ENCODE data around the gene PRSS2.

Gene PRSS2

DNA sequence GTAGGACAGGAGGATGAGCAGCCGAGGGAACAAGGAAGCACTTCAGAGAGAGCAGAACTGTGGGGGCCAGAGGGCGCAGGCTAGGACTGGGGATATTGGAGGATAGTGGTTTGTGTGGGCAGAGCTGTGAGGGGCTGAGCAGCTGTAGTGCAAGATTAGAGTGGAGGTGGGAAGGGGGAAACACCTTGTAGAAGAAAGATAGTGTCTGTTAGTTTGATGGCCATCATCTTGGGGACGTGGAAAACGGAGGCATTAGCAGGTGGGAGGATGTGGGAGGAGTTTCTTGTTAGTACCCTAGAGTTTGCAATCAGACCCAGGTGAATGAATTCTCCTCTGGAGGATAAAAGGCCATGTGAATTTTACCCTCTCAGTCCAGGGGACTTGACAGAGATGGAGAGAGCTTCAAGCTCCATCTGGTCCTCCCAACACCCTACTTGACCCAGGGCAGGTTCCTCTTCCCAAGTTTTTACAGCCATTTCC is 34.0 kb downstream of the PRSS2 start:
- no peak for DNase-seq

DNA sequence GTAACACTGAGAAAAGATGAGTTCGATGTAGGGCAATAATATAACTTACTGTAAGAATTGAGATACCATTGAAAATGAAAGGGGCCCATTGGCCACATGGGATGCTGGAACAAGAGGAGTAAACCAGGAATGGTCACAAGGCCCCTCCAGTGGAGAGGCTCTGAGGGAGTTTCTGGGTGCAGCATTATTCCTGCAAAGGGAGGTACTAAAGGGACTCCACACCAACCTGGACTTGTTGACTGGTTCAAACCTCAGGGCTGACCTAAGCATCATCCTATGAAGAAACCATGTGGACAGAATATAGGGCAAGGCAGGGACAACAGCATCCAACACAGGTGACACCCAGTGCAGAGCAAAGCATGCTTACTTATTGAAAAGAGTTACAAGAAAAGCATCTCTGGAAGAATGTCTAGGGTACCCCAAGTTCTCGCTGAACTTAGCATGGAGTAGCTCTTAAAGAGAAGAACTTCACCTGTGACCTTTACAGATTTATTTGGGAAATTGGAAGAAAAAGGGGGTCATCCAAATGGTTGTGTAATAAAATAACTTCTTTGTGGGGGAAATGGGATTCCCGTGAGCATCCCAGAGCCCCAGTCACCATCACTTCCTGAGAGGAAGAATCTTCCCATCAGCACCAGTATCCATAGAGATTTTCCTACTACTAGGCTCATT is 34.7 kb downstream of the PRSS2 start:
- DNase-seq, result no peak

DNA sequence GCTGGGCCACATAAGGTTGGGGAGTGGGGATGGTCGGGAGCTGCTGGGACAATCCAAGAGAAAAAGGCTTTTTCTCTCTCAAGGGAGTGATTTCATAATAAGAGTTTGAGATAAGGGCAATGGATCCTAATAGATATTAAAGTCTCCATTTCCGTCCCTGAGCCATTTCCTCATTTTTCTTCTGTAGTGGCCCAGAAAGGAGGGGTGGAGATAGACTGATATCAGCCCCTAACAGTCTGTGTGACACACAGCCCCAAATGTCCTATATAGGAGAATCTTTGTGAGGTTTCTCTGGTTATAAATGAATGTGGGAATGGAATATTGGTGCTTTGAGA is 35.2 kb downstream of the PRSS2 start:
- no peak for DNase-seq

DNA sequence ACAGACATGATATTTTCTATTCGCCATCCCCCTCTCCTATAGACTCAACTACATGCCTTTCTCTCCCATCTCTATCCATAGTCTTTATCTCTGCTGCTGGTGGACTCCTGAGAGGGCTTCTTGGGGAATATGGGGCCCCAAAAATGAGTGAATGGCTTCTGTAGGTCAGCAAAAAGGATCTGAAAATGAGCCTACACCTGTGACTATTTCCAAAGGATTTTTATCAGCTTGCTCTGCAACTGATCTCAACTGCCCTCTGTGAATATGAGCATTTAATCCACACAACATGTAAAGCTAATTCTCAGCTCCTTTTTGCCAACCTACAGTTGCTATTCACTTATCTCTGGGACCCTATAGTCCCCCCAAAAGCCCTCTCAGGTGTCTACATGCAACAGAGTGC is 36.2 kb downstream of the PRSS2 start:
- no peak for DNase-seq

DNA sequence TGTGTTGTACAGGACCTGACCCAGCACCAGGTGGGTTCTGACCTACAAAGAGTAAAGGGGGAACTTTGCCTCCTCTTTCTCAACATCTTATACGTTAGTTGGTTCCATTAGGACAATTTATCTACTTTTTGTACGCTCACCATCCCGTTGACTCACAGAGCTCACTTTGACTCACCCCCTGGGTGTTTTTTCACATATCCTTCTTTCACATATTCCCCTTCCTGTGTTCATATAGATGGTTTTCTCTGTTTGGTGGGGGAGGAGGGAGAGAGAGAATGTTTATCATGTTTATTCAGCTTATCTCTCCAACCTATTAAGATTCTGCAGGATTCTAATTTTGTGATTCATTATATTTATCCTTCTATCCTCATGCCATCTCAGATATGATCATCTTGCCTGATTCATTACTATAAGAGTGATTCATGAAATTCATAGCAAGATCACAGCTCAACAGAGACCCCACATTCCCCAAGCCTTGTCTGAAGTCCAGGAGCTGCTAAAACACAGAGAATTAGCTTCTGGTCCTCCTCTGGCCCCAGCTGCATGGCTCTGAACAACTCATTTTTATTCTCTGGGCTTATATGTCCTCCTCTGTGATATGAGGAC is 37.2 kb downstream of the PRSS2 start:
- DNase-seq, result no peak

DNA sequence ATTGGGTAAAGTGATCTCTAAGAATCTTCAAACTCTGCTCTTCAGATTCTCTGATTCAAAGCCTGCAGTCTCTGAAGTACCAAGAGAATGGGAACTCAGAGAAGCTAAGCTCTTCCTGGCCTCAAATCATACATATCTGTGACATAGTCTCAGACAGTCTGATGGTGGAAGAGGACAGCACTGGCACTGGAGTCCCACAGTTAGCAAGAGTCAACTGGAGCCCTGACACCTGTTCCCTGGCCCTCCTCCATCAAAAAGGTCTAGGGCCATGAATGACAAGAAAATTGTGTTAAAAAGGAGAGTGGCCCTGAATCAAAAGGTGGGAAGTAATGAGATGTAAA is 37.7 kb downstream of the PRSS2 start:
- DNase-seq, result no peak

DNA sequence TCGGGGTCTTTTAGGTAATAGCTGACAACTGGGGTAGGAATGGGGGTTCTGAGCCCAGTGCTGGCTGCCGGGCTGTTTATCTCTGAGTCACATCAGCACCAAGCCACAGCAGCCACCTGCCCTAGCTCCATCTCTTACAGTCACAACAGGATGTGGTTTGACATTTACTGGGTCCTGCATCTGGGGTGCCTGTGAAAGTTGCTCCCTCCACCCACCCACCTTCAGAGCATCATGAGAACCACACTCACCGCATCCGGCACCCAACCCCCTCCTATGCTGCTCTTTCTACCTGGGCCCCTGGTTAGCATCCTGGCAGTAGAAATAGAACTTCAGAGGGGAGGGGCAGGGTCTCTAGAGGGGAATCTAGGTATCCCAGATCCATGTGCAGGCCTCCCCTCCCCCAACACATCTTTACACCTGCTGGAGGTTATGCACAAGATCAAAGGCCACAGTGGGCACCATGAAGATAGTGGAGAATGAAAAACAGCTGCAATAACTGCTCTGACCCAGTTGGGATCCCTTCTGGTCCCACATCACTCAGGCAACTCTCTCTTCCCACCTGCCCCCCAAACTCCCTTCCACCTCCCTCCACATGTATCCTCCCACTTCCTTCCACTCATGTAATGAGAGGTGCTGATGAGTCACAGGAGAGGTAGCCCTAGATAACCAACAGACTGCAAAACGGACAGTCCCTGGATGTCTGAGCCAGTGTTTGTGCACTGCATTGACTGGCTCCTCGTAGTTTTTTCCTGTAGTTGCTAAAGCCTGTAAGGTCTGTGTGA is 38.2 kb downstream of the PRSS2 start:
- DNase-seq, result no peak

DNA sequence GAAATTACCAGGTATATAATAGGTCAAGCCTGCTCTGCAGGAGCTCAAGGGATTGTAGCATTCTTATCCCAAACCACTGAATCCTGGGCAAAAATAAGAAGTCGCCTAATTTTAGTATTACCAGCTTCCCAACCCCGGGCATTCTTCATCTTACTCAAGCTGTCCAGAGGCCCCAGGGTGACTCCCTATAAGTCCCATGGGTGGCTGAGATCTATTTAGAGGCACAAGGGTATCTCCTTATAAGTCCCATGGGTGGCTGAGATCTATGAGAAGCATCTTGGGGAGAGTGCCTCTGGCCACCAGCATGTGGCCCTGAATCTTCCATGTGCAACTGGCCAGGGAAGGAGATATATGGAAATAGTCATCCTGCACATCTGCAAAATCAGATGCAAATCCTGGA is 38.9 kb downstream of the PRSS2 start:
- DNase-seq, result no peak

DNA sequence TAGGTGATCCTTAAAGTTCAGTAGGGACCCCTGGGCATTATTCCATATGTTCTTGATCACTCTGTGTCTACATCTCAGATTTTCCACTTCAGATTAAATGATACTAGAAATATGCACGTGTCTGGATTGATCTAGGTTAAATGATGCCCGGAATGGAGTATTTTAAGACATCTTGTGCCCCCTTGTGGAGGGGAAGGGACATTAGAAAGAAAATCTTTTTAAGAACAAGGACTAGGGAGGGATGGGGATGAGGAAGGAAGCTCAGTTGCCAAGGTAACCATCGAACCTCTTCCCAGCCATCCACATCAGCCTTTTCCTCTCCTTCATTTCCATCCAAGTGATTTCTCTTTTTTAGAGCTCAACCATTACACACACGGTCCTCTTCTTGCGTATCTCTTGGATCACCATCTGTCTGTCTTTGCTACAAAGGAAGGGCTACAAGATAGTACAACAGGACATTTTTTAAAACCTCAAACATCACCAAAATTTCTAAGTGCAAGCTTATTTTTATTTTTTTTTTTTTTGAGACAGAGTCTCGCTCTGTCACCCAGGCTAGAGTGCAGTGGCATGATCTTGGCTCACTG is 40.5 kb downstream of the PRSS2 start:
- DNase-seq, result peak; percentile 7

DNA sequence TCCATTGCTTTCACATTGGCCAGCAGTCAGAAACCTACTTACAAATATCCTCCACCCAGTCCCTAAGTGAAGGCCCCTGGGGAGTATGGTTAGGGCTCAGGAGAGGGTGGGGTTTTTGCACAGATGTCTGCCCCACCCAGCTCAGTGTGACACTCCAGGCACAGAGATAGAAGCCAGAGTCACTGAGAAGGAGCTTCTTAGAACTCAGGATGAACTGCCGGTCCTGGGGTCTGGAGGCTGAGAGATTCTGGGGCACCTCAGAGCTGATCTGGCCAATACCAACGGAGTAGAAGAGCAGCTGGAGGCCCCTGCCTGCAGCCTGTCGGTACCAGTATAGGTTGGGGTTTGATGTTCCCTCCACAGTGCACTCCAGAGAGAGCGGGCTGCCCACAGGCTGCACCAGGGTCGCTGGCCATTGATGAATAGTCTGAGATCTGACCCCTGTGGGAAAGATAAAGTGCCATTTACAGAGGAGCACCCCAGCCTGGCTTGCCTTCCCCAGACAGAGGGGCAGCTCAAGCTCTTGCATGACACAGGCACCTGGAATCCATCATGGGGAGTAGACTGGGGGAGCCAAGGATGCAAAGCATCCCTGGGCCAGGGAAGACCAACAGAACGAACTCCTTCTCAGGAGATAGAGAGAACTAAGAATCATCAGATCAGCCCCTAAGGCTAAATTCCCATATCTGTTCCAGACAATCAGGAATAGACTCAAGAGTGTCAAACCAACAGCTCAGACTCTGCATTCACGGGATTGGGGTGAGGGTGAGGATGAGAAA is 41.9 kb downstream of the PRSS2 start:
- no peak for DNase-seq

DNA sequence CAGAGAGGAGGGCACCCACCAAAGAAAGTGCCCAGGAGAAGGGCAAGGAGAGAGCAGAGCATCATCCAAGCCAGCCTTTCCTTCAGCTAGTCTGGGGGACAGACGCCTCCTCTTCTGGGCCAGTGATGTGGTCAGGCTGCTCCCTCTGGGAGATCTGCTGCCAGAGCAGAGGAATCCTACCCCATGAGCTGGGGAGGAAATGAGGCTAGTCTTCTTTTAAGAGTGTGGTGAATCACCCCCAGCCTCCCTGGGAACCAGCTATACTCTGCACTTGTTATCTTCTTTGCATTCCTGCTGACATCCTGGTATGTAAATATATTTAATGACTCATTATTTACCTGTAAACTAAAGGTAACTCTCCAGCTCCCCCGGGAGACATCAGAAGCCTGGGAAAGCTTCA is 42.5 kb downstream of the PRSS2 start:
- DNase-seq, result no peak

DNA sequence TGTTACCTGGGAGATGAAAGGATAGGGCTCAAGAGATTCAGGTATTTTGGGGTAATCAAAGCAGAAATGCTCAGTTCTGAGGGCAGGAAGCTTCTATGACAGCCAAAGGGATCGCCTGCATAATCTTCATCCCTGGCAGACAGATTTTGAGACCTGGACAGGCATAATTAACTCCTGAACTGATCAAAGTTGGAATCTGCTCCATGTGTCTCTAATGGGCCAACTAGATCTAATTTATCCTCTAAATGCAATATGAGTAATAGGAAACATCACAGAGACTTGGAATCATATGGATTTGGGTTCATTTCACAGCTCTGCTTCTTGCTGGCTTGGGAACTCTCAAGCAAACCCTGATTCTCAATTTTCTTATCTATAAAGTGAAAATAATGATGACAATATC is 42.9 kb downstream of the PRSS2 start:
- DNase-seq, result no peak

DNA sequence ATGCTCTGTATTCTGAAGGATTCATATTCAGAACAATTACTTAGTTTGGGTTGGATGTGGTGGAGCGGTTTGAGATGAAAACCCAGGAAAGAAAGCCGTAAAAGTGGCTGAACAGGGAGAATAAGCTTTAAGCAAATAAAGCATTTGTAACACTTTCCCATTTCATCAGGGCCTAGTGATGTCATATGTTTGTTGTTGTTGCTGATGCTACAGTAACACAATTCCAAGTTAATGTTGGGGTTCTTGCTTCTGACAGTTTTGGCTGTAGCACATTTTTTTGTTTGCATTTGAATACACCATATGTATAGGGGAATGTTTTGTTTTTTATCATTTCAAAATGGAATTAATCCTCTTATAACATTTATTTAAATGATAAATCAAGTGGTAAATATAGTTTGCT is 43.7 kb downstream of the PRSS2 start:
- no peak for DNase-seq

DNA sequence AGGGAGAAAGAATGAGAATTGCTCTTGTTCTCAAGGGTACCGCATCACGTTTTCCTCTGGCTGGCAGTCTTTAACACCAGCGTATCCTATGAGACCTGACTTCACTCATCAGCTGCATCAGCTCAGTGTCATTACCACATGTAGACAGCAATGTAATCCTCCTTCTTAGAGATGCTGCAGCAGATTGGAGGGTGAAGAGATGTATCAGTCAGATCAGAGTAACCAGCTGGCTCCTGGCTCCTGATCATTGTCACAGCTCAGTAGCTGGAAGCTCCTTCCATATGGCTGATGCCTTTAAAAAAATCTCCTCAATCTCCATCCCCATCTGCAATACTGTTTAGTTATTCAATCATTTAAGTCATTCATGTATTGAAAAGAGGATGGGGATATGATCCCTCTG is 44.4 kb downstream of the PRSS2 start:
- no peak for DNase-seq

DNA sequence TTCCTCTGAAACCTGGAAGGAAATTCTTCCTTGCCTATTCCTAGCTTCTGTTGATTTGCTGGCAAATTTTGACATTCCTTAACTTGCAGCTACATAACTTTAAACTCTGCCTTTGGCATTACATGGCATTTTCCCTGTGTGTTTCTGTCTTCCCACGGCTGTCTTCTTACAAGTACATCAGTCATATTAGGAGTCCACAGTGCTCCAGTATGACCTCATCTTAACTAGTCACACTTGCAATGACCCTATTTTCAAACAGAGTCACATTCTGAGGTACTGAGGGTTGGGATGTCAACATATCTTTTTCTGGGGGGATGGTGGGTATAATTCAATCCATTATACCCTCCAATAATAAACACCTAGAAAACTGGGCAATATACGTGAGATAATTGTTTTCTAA is 46.7 kb downstream of the PRSS2 start:
- DNase-seq, result no peak

DNA sequence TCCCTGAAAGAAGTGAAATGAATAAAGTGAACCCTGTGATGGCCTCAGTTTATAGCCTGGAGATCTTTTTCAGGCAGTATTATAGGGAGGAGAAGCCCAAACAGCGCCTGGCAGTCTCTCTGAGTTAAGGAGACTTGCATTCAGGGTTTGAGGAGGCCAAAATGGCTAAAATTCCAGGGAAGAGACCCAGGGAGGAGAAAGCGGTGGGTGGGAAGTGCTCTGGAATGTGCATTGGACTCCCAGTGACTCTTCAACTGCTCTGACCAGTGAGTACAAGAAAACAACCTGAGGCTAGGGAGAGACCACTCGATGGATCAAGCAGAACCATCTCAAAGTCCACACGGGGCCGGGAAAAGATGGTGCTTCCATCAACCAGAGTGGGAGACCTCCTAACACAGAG is 48.8 kb downstream of the PRSS2 start:
- DNase-seq, result no peak

DNA sequence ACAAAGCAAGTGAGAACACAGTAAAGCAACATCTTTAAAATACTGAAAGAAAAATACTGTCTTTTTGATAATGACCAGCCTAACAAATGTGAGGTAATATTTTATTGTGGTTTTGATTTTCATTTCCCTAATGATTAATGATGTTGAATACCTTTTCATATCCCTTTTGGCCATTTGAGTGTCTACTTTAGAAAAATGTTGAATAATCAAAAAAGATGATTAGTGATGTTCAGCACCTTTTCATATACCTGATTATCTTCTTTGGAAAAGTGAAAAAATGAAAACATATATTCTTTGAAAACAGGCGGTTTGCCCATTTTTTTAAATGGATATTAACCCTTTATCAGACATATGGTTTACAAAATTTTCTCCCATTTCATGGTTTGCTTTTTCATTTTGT is 51.9 kb downstream of the PRSS2 start:
- no peak for DNase-seq

Data from NCI-H1092 treated with DMSO at 0.1 percent for 48 hours (cell line).